G401.6 (cell line): ENCODE data around the gene CPA5.

Experiments
- FAIRE-seq: peaks from 2 replicates; lab custom pipeline; 2012; peaks lifted over from hg19 to GRCh38; lab: Jason Lieb, UNC

Gene CPA5

GRCh38 chr7:130379532-130379920 is 34.9 kb downstream of the CPA5 start:
- no peak for FAIRE-seq

- FAIRE-seq: no peak
These were observed 35.6 kb downstream of the CPA5 start, which contains the start of gene CPA1 for GRCh38 chr7:130379921-130380860. TSS of gene CPA1 (plus strand) at chr7:130380494. CDS start at chr7:130380521, 27 bp downstream.

- FAIRE-seq: no peak
These were observed 36.3 kb downstream of the CPA5 start for GRCh38 chr7:130380861-130381455.

GRCh38 chr7:130381468-130382312 is 37.1 kb downstream of the CPA5 start:
- no peak for FAIRE-seq

GRCh38 chr7:130383187-130383980 is 38.8 kb downstream of the CPA5 start:
- FAIRE-seq: no peak

GRCh38 chr7:130384371-130384801 is 39.8 kb downstream of the CPA5 start:
- FAIRE-seq: no peak

- no peak for FAIRE-seq
These were observed 40.4 kb downstream of the CPA5 start for GRCh38 chr7:130384841-130385599.

- no peak for FAIRE-seq
These were observed 41.0 kb downstream of the CPA5 start for GRCh38 chr7:130385600-130386066.

GRCh38 chr7:130386876-130387275 is 42.3 kb downstream of the CPA5 start:
- no peak for FAIRE-seq

- no peak for FAIRE-seq
These were observed 42.7 kb downstream of the CPA5 start for GRCh38 chr7:130387306-130387627.

- FAIRE-seq: no peak
These were observed 43.2 kb downstream of the CPA5 start for GRCh38 chr7:130387628-130388403.

GRCh38 chr7:130388671-130389070 is 44.1 kb downstream of the CPA5 start:
- FAIRE-seq: no peak

- FAIRE-seq: no peak
These were observed 45.9 kb downstream of the CPA5 start for GRCh38 chr7:130390486-130390885.

GRCh38 chr7:130393101-130393561 is 48.5 kb downstream of the CPA5 start:
- FAIRE-seq: no peak

GRCh38 chr7:130393841-130394411 is 49.3 kb downstream of the CPA5 start:
- FAIRE-seq: no peak

- no peak for FAIRE-seq
These were observed 50.0 kb downstream of the CPA5 start for GRCh38 chr7:130394421-130395195.

- no peak for FAIRE-seq
These were observed 50.8 kb downstream of the CPA5 start for GRCh38 chr7:130395421-130395820.

GRCh38 chr7:130396109-130396508 is 51.5 kb downstream of the CPA5 start:
- FAIRE-seq: no peak
